ENCODE data around the gene TMEM54. TPM values are rescaled to one million over a fixed set of nuclear protein-coding genes. Genes with fewer than 3 reads are reported as not detected.

TMEM54 gene
- polyA plus RNA-seq, 12 donors: 3.2 to 23.9 (median 5.4) TPM; not detected in 1

- DNase-seq: no peak
Measured at GRCh38 chr1:32883338-32884031, 17.7 kb downstream of the TMEM54 start.

- no peak for DNase-seq
Measured at GRCh38 chr1:32881871-32882850, 19.0 kb downstream of the TMEM54 start.

GRCh38 chr1:32881291-32881690, 19.9 kb downstream of the TMEM54 start:
- DNase-seq: no peak

GRCh38 chr1:32878637-32879041, 22.6 kb downstream of the TMEM54 start:
- no peak for DNase-seq

- DNase-seq: no peak
Measured at GRCh38 chr1:32878183-32878582, 23.0 kb downstream of the TMEM54 start.

GRCh38 chr1:32877211-32878110, 23.7 kb downstream of the TMEM54 start:
- no peak for DNase-seq

- no peak for DNase-seq
Measured at GRCh38 chr1:32876341-32877210, 24.6 kb downstream of the TMEM54 start.

GRCh38 chr1:32874860-32875752, 26.1 kb downstream of the TMEM54 start:
- no peak for DNase-seq

GRCh38 chr1:32873484-32873883, 27.7 kb downstream of the TMEM54 start:
- no peak for DNase-seq

- DNase-seq: peak; percentile 53
Measured at GRCh38 chr1:32872192-32872460, 29.1 kb downstream of the TMEM54 start.

- DNase-seq: peak; percentile 80
Measured at GRCh38 chr1:32871364-32872191, 29.6 kb downstream of the TMEM54 start.

- DNase-seq: no peak
Measured at GRCh38 chr1:32870615-32871363, 30.4 kb downstream of the TMEM54 start, which contains the start of gene FNDC5. Gene FNDC5, minus strand, starts transcription at chr1:32870912.

- no peak for DNase-seq
Measured at GRCh38 chr1:32869923-32870614, 31.1 kb downstream of the TMEM54 start.

GRCh38 chr1:32868806-32869455, 32.3 kb downstream of the TMEM54 start:
- DNase-seq: no peak

- no peak for DNase-seq
Measured at GRCh38 chr1:32868085-32868484, 33.1 kb downstream of the TMEM54 start.

- DNase-seq: no peak
Measured at GRCh38 chr1:32867671-32868070, 33.5 kb downstream of the TMEM54 start.

GRCh38 chr1:32867151-32867550, 34.0 kb downstream of the TMEM54 start:
- DNase-seq: no peak

Measured in muscle of arm (tissue), 12 donors.